Stimulated activated CD8-positive, alpha-beta memory T cell treated with anti-CD3 and anti-CD28 coated beads, Interleukin-15, amount 100 ng/mL, for 24 hours (primary cell): ENCODE measurements around the gene CIPC.

Experiments
- DNase-seq: peaks from one replicate; pipeline ENCODE4 v3.0.0-alpha.2; 2020; ENCODE audit warnings: low read depth

CIPC gene, protein sequence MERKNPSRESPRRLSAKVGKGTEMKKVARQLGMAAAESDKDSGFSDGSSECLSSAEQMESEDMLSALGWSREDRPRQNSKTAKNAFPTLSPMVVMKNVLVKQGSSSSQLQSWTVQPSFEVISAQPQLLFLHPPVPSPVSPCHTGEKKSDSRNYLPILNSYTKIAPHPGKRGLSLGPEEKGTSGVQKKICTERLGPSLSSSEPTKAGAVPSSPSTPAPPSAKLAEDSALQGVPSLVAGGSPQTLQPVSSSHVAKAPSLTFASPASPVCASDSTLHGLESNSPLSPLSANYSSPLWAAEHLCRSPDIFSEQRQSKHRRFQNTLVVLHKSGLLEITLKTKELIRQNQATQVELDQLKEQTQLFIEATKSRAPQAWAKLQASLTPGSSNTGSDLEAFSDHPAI

DNA sequence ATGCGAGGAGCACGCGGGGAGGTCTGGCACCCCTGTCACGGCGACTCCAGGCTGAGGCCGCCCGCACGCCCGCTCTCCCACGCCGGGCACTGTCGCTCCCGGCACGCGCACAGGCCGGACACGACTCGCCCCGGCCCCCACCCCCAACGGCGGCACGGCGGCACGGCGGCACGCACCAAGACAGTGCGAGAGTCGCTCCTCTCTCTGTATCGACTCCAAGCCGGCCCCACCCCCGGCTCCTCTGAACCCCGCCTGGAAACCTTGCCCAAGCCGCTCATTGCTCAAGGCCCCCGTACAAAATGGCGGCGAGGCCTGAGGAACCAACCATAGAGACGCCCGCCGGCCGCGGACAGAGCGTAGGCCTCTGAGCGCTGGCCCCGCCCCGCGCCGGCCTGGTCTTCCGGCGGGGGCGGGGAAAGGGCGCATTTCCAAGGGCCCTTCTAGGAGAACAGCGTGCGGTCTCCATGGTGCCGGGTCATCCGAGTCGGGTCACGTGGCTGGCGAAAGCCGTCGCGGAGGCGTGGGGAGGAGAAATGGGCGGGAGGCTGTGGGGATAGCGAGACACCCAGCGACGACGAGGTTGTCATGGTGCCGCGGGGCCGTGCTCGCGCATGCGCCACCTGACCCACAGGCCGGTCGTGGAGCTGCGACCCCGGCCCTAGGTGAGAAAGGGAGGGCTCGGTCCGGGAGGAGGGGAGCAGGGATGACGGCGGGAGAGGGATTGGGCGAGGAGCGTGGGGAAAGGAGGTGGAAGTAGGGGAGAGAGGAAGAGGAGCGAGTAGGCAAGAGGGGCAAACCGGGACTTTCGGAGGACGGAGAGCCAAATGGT is at the start of gene CIPC:
Gene CIPC (plus strand): TSS at position 559 of the 829 bp plus-strand sequence. CDS start 7,451 bp downstream, outside the sequence.
- DNase-seq, result peak; percentile 96

DNA sequence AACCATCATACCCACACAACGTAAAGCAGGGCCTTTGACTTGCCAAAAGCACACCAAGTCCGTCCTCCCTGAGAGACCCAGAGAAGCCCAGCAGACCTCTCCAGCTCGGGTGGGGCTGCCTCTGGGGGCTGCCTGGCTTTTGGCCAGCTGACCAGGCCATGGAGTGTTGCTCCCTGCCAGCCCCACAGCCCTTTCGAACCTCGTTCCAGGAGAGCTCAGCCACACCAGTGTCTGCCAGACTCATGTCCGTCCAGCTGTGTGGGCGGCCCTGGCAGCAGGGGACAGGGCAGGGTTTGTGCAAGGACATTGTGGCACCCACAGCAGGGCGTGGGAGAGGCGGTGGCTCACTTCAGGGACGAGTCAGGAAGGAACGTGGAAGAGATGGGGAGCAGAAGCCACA is 46.9 kb upstream of the CIPC start:
- no peak for DNase-seq

DNA sequence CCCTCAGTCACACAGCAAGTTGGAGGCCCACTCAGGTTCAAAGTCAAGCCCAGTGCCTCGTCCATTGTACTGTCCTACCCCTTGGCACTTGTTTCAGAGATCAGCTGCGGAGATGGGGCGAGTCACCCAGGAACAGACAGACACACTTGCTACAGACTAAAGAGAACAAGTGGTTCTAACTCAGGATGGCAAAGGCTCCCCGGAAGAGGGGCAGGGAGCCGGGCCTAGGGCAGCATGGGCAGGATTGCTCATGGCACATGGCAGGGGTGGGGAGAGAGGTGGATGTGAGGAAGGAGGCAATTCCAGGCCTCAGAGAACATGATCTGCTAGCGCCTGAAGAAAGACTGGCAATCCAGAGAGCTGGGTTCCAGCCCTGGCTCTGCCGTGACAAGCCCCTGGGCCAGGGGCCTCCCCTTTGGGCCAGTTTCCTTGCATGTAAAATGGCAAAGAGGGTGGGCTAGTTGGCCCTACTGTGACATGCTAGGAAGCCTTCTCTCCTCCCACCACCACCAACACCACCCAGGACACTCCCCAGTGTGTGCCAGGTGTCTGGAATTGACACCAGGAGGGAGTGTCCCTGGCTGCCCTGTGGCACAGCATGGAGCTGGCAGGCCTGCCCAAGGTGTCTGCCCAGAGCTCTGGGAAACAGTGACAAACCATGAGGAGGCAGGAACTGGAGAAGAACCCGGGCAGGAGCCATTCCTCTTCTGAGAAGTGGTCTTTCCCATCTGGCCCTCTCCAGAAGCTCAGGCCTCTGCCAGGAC is 45.6 kb upstream of the CIPC start:
- no peak for DNase-seq

DNA sequence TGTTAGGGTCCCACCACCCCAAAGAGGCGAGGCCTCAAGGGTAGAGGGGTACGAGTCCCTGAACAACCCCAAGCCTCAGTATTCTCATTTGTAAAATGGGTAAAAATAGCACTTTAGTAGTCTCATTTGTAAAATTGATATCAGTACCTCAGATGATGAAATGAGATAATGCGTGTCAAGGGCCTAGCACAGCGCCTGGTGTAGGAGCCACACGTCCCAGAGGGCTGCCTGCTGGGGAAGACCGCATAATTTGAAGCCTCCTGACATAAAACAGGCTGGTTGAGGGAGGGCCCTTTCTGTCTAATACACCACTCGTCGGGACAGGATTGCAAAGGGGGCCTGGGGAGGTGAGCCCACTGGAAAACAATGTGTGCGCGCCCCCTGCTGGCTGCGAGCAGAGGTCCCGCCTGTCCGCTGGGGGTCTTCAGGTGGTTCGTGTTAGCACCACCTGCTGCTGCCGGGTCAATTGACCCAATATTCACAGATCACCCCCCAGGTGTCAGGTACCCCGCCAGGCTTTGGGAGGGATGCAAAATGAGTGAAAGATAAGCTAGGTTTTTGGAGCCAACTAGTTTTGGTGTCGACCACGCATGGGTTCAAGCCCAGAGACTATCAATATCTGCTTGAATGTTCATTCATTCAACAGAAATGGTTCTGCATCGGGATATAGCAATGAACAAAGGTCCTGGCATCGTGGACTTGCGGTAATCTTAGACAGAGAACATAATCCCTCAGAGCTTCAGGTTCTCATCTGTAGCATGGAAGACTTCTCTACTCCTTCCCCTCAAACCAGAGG is 44.8 kb upstream of the CIPC start:
- peak; percentile 60 for DNase-seq

DNA sequence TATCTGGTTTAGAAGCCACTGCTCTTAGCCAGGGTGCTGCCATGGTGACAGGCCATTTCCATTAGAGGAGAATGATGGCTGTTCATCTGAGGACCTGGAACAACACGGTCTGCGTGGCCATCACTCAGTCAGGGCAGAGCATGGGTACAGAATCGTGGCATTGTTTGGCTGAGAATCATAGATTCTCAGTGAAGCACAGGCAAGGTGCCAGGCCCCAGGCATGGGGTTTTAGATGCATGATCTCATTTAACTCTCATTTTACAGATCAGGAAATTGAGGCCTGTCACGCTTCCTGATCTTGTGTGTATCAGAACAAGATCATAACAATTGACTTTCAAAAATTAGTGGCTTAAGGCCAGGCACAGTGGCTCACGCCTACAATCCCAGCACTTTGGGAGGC is 42.8 kb upstream of the CIPC start:
- no peak for DNase-seq

DNA sequence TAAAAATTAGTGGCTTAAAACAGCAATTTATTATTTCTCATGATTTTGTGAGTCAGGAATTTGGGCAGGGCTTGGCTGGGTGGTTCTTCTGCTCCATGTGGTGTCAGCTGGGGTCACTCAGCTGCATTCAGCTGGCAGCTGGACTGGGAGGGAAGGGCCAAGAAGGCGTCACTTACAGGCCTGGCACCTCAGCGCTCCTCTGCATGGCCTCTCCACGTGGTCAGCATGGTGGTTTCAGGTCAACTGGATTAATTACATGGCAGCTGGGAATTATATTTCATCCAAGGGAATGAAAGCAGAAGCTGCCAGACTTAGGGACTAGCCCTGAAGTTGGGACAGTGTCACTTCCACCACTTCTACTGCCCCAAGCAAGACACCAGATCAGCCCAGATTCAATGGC is 42.1 kb upstream of the CIPC start:
- no peak for DNase-seq

DNA sequence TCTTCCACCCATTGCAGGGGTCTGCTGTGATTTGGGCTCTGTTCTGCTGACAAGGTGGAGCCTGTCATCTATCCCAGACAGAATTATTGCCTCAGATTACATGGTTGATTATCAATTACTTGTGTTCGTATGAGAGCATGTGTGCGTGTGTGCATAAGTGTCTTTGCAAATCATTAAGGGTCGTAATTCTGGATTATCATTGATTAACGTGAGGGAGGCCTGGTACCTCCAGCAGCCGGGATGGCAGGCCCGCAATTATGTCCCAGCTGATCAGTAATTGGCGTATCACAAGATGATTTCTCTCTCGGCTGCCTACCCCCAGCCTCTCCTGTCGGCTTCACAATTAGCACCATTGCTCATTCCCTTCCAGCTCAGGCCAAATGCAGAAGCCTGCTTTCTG is 39.9 kb upstream of the CIPC start:
- DNase-seq, result no peak

DNA sequence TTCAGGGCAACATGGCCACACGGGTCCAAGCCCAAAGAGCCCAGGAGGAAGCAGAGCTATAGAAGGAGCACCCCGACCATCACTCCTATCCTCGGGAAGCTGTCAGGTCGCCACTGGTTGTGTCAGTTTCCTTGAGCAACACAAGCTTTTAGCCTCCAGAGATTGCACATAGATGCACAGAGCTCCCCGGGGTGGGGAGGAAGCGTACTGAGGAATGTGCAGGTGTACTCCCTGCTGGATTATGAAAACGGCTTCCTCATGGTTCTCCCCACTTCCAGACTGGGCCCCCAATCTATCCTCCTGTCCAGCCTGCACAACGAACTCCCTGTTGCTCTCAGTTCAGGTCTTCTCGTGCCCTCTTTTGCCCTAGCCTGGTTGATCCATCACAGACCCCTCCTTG is 39.3 kb upstream of the CIPC start:
- no peak for DNase-seq

DNA sequence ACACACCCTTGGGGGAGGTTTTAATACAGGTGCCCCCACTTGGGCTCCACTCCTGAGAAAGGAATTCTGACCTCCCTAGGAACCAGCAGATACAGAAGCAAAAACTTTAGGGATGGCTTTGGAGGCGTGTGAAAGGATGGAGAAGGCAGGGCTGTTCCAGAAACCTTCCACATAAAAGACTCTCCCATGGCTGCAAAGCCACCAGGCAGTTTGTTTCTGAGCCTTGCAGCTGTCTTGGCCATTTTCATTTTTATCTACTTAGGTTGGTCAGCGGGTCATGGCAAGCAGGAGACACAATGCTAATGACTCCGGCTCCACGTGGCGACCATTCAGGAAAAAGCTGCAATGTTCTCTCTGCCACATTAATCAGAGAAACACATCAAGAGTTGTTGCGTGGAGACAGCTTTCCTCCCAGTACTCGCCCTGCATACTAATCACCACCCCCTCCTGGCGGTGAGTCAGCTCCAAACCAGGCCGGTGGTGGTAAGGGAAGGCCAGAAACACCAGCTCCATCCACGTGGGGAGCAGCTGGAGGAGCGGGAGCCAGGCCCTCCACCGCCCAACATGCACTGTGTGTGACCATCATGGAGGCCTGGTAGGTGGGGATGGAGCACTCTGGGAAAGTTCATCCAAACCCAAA is 38.7 kb upstream of the CIPC start:
- no peak for DNase-seq

DNA sequence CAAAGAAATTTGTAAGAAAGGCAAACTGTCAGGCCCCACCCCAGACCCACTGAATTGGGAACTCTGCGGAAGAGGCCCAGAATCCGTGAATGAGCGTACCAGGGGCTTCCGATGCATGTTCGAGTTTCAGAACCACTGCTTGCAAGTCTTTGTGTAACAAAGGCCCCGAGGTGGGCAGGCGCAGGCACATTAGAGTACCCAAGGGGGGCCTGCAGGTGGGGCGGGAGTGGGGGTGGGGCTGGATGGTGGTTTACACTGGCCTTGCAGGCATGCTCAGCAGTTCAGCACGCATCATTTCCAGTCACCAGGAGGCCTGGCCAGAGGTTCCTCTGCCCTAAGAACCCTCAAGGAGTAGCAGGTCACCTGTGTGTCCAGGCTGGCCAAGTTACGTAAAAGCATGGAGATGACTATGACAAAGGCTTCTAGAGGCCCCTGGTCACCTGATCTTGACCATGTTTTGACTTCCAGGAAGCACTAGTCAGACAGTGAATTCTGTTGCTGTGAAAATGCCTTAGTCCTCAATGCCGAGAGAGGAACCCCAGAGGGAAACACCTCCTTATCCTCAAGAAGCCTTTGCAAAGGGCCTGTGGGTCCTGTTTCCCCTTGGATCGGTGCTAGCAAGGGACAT is 36.3 kb upstream of the CIPC start:
- no peak for DNase-seq

DNA sequence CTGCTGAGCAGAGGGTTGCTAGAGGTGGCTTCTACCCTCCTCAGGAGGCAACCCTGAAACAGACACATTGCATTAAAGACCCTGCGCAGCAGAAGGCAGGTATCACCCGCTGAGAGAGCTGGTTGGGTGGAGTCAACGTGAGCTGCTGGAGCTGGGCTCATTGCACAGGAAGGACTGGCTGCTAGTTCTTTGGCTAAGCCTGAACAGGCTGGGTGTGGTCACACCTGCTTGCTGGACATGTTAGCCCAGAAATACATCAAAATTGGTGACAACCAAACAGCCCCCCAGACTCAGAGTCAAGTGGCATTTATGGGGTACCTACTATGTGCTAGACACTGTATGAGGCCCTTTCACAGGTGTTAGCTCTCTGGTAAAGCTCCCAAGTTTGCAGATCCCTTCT is 35.8 kb upstream of the CIPC start:
- no peak for DNase-seq

DNA sequence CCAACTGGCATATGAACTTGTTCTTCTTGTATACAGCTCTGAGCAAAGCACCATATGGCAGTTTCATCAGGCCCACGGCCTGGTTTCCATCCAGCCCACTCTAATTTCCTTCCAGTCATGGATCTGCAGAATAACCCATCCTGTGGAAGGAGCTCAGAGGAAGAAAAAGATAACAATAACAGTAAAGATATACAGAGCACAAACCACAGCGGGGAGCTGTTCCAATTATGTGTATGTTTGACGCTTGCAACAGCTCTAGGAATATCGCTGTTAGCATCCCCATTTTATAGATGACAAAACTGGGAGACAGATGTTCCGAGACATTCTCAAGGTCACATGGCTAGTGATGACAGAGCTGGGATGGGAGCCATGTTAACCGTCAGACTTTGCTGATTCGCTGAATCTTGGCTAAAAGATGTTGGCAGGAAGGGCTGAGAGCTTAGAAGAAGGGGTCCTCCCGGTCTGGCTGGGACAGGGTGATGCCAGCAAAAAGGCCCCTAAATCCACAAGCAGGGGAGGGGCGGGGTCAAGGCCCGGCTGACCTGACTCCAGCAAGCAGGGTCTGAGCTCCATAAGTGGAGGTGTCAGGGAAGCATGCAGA is 34.4 kb upstream of the CIPC start:
- no peak for DNase-seq

DNA sequence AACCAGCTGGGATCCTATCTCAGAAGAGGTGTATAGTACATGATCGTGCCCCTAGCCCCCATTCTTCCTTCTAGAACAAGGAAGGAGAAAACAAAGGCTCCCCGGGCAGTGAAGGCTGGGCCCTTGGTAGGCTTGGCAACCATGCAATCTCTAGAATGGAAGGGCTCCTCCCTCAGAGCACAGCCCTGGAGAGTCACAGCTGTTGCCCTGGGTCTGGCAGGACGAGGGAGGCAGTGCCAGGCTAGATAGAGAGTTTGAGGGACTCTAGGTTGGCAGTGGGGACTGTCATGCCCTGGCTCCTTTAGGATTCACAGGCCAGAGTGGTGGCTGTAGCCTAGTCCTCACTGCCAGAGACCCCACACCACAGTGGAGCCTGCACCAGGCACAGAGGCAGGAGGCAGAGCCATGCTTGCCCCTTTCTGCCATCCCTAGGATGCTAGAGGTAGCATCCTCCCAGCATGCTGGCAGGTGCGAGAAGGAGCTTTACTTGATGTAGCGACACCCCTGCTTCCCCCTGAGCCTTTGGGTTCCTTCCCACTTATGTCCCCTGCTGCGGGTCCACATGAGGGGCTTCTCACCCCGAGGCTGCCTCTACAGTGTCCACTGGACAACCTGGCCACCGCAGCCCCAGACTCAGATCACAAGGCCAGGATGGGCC is 33.4 kb upstream of the CIPC start:
- no peak for DNase-seq

DNA sequence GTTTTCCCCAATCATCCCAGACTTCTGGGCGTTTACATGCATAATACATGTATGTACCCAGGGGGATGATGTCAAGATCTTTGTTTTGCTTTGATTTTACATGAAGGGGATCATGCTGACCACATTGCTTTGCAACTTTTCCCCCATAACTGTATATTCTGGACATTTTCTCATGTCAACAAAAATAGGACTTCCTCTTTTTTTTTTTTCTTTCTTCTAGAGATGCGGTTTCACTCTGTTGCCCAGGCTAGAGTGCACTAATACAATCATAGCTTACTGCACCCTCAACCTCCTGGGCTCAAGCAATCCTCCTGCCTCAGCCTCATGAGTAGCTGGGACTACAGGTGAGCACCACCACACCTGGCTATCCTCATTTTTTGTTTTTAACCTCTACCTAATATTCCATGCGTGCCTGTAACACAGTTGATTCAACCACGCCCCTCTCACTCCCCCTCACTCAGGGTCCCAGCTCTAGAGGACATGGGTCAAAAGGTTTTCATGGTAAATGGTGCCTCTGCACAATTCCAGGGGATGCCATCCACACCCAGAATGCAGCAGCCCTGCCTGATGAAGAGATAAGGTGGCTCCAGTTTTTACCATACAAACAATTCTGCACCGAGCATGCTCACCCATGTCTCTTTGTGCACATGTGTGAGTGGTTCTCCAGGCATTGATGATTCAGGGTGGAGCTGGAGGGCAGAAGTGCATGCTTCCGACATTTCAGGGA is 32.0 kb upstream of the CIPC start:
- no peak for DNase-seq

DNA sequence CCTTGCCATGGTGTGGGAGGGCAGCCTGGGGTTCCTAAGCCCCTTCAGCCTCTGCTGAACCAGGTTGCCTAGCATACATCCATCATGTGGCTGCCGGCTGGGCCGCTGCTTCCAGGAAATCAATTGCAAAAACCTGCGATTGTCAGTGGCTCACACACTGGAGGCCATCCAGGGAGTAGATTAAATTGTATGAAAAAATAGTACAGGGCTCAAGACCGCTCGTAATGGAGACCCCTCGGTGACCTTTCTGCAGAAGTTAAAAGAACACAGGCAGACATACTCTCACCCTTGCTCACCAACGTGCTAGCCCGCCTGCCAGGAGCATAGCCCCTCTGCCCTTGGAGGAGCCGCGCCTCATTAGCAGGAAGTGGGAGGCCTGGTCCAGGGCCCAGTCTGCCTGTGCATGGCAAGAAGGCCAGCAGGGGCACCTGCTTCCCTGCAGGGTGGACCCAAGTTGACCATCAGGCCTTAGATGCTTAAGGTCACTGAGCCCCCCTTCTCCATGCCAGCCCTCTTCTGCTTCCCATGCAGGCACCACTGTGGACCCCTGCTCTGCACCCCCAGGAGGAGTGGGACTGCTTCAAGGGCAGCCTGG is 31.4 kb upstream of the CIPC start:
- no peak for DNase-seq

DNA sequence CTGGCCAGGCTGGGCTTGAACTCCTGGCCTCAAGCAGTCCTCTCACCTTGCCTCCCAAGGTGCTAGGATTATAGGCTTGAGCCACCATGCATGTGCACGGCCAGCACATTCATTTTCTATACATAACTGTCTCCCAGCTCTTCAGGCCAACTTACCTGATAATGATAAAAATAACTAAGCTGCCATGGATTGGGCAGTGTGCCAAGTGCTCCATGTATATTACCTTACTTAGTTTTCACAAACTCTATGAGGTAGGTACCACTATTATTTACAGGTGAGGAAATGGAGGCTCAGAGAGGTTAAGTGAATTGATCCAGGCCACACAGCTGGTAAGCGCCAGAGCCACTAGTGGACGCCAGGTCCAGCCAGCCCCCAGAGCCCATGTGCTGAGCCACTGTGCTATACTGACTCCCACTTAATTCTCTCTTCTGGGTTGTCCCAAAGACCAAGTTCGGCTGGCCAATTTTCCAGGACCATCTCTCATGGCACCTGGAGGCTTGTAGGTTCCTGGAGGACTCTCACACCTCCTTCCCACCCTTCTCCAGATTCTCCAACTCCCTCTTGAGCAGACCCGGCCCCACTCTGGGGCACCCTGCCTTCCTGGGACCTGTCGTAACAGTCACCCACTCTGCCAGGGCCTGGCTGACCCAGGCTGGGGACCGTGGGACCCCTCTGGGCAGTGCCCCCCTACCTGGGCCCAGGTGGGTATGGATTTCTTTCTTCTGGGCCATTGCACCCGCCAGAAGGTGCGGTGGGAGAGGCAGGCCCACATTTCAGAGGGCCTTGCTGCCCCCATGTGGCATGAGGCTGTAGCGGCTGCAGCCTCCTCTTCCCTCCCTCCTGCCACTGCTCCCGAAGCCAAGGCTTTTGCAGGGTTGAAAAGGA is 30.2 kb upstream of the CIPC start:
- DNase-seq, result no peak

DNA sequence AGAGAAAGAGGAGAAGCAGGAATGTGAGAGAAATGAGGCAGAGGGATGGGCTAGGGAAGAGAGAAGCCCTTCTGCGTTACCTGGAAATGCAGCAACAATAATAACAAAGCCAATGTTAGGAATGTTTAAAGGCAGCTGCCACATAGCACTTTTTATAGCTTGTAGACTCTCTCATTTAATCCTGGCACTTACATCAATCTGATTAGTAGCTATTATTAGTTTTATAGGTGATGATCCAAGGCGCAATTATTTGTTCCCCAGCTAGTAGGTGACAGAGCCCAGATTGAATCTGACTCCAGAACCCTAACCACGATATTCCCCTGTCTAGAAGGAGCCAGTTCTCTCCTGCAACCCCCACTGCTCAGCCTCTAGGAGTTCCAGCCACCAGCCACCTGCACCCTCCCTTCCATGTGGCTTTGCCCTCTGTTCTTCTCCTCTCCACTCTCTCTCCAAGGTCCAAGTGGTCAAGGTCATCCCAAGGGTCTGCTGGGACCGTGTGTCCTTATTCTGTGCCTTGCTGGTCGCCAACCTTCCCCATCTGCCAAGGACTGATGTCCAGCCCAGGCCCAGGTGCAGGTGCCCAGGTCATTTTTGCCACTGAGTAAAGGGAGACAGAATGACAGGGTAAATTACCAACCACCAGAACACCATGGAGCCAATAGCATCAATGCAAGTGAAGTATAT is 29.4 kb upstream of the CIPC start:
- DNase-seq, result no peak
